Right lobe of liver (tissue), 6 donors: Measurements from ENCODE around the gene KRT4. TPM values are rescaled to one million over a fixed set of nuclear protein-coding genes. Genes with fewer than 3 reads are reported as not detected.

ENCODE experiments used
- ATAC-seq, 4 donors: fragments of 200-7000 bp; cut with Tn5 transposase; one replicate each; pipeline ENCODE4 v1.9.1; 2020; ENCODE audit warnings: mild to moderate bottlenecking in 4 of 4, moderate library complexity in 4 of 4
- DNase-seq, 3 donors: peaks; one replicate each; pipeline ENCODE4 v3.0.0-alpha.2; 2020
- H3K27ac ChIP-seq, 3 donors: fragments of 200-600 bp; one replicate each; pipeline ENCODE4 v1.8.0; 2022
- H3K27me3 ChIP-seq, 2 donors: fragments of 200-600 bp; one replicate each; pipeline ENCODE4 v1.8.0; 2022
- H3K36me3 ChIP-seq, 4 donors: fragments of 200-600 bp; sonication (generic) in 1 of 4; one replicate each; pipeline versions ENCODE4 v1.5.1 to v1.8.0; 2017 to 2022; ENCODE audit warnings: control low read depth in 1 of 4
- H3K4me1 ChIP-seq, 4 donors: fragments of 200-600 bp; sonication (generic) in 1 of 4; one replicate each; pipeline versions ENCODE4 v1.5.1 to v1.8.0; 2017 to 2022; ENCODE audit warnings: control low read depth in 1 of 4
- H3K4me3 ChIP-seq, 3 donors: fragments of 200-600 bp; one replicate each; pipeline ENCODE4 v1.8.0; 2022
- H3K9me3 ChIP-seq, 4 donors: fragments of 200-600 bp; sonication (generic) in 1 of 4; one replicate each; pipeline versions ENCODE4 v1.5.1 to v1.8.0; 2017 to 2022; ENCODE audit warnings: control low read depth in 1 of 4
- POLR2A ChIP-seq: fragments of 450-650 bp; IDR thresholded peaks from one replicate; pipeline ENCODE4 v1.6.1; 2017; ENCODE audit warnings: antibody characterized with exemption, mild to moderate bottlenecking
- WGBS: methylation state at CpG from one replicate; pipeline ENCODE4 v1.1.6; 2018; ENCODE audit warnings: low coverage, low lambda C conversion rate; ENCODE audit not compliant: insufficient coverage; ENCODE audit errors: missing lambda C conversion rate; 5-methylcytosine and 5-hydroxymethylcytosine counted together
- intact Hi-C, 2 donors: fragments of 100-400 bp; cut with DNase I; formaldehyde crosslinking; loops; one replicate each; pipeline versions ENCODE4 v1.11.2 to v1.14.1; 2022
- total RNA-seq, 6 experiments: library from RNA; depleted of rRNA in 2 of 6; stranded (reverse); fragments of >200 nt in 2 of 6; fragmentation: NEBNext Ultra II Directional in 3 of 6; extraction: Animal tissue kit (Norgen Biotek cat#: 25700) in 3 of 6; gene quantifications; one replicate each; pipeline versions ENCODE4 v1.1.0 to v1.2.4, GENCODE V29; 2016 to 2023
- TF ChIP-seq, protein P1 (sequence below), 4 donors: fragments of 200-600 bp in 3 of 4; fragments of 450-650 bp in 1 of 4; IDR thresholded peaks; one replicate each; pipeline versions ENCODE4 v1.5.1 to v1.8.0; 2016 to 2022; ENCODE audit warnings: antibody characterized with exemption in 4 of 4, mild to moderate bottlenecking in 2 of 4
- donor health status: DM: no; HTN: yes; CAD: no.
- donor health status: DM: no; HTN: no; CAD: no.
- donor health status: DM: no; HTN: no; CAD: no.
- donor health status: DM: no; HTN: yes; CAD: no.
- donor health status: DM: no; HTN: yes; CAD: no.

KRT4 gene
- total RNA-seq, 6 experiments from 2014 or later, result not detected

DNA sequence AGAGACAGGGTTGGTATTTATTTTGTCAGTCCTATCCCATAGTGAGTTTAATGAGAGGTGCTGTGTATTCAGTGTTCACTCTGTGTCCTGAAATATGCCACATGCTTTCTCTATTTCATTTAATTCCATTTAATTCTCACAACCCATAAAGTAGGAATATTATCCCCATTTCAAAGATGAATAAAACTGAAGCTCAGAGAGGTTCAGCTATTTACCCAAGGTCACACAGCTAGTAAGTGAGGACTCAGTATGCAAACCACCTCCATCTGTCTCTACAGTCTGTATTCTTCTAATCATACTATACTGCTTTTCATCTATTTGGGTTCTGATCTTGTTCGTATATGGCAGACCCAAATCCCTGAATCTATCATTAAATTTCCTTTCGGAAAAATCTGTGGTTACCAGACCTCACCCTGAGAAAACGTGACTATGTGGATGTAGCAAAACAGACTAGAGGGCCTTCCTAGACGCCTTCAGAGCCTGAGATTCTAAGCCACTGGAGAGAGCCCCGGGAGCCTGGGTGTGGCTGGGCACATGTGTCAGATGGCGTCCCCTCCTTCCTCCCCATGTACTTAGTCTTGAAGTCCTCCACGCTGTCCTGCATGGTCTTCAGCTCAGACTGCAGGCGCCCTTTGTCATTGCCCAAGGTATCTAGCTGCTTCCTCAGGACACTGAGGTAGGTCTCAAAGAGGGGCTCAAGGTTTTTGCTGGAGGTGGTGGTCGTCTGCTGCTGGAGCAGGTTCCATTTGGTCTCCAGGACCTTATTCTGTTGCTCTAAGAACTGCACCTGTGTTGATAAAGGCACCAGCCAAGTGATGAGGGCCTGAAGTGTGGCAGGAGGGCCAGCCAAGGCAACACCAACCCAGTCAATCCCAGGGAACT is 2.5 kb downstream of the KRT4 start:
- H3K4me1 ChIP-seq, result no peaks in the 10 kb centered on the region

DNA sequence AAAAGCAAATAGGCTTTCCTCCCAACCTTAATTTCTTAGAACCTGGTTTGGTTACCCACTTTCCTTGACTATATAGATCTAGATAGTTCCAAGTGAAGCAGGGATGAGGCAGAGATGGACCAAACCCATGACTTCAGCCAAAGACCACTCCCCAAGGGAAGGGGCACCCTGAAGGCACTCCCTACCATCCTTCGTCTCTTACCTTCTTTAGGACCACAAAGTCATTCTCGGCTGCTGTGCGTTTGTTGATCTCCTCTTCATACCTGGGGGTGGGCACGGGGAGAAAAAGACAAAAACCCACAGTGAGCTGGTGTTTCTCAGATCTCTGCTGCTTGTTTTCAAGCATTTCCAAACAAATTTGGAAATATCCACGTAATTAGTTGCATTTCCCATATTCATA is 3.4 kb downstream of the KRT4 start:
- Histone ChIP-seq H3K27ac (no peak overlapping the region), H3K4me3 (no peak overlapping the region), H3K4me1 (no peaks in the 10 kb centered on the region), H3K36me3 (no peaks in the 10 kb centered on the region), H3K27me3 (no peaks in the 10 kb centered on the region), H3K9me3 (no peaks in the 10 kb centered on the region)
- intact Hi-C loops, result no loop called here
- WGBS, result 27% methylated on average over 4 of the region's 5 CpGs
- DNase-seq, result no peak
- no peak for ATAC-seq
- TF ChIP-seq, protein P1, sequence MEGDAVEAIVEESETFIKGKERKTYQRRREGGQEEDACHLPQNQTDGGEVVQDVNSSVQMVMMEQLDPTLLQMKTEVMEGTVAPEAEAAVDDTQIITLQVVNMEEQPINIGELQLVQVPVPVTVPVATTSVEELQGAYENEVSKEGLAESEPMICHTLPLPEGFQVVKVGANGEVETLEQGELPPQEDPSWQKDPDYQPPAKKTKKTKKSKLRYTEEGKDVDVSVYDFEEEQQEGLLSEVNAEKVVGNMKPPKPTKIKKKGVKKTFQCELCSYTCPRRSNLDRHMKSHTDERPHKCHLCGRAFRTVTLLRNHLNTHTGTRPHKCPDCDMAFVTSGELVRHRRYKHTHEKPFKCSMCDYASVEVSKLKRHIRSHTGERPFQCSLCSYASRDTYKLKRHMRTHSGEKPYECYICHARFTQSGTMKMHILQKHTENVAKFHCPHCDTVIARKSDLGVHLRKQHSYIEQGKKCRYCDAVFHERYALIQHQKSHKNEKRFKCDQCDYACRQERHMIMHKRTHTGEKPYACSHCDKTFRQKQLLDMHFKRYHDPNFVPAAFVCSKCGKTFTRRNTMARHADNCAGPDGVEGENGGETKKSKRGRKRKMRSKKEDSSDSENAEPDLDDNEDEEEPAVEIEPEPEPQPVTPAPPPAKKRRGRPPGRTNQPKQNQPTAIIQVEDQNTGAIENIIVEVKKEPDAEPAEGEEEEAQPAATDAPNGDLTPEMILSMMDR (IDR thresholded peaks at IDR 0.05), result no peak
- no peak for TF ChIP-seq POLR2A

More for the DNA sequence above, 2.5 kb downstream of the KRT4 start:
- ATAC-seq, result no peak
- Histone ChIP-seq H3K27ac (no peak overlapping the region), H3K36me3 (no peaks in the 10 kb centered on the region), H3K9me3 (no peaks in the 10 kb centered on the region), H3K4me3 (no peak overlapping the region), H3K27me3 (no peaks in the 10 kb centered on the region)
- 69% methylated on average over 7 of the region's 9 CpGs for WGBS
- intact Hi-C loops, result no loop called here
- DNase-seq, result peak in 1 of 3 donors; percentile 31
- TF ChIP-seq, protein P1 (IDR thresholded peaks at IDR 0.05), result no peak
- no peak for TF ChIP-seq POLR2A

DNA sequence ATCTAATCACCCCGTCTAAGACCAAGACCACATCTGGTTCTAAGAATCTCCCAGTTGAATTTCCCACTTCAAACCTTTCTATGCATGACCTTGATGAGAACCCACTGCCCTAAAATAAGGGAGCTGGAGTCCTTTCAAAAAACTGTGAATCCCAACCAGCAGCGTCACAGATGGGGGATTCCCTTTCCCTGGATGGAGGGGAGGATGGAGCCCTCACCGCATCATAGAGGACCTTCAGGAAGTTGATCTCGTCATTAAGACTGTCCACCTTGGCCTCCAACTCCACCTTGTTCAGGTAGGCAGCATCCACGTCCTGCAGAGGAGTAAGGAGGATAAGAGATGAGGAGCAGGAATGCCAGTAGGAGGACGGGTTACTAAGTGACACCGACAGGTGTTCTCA is 4.8 kb downstream of the KRT4 start:
- no peak for TF ChIP-seq POLR2A
- TF ChIP-seq, protein P1 (IDR thresholded peaks at IDR 0.05), result no peak
- H3K27ac ChIP-seq, result no peak overlapping the region
- no peaks in the 10 kb centered on the region for H3K9me3 ChIP-seq
- ATAC-seq, result no peak
- H3K4me3 ChIP-seq, result no peak overlapping the region
- intact Hi-C loops, result no loop called here
- 43% methylated on average over 6 of the region's 7 CpGs for WGBS
- H3K4me1 ChIP-seq, result no peaks in the 10 kb centered on the region
- no peaks in the 10 kb centered on the region for H3K27me3 ChIP-seq
- DNase-seq, result no peak
- no peaks in the 10 kb centered on the region for H3K36me3 ChIP-seq

DNA sequence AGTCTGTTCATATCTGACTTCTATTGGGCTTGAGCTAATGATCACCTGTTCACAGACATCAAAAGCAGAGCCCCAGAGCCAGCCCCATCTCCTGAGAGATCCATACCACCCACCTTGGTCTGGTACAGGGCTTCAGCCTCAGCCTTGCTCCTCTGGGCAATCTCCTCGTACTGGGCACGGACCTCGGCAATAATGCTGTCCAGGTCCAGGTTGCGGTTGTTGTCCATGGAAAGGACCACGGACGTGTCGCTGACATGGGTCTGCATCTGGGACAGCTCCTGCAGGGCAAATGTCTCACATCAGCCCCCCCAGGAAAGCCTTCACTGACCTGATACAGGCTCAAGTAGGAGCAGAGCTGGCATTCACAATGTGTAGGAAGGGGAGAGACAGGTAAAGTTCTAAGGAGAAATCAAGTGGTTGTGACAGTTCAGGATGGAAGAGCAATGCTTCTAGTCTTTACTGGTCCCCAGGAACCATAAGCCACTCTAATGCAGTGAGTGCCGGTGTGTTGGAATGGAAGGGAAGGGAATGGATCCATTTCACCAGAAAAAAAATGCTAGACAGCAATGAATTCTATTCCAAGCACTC is 5.2 kb downstream of the KRT4 start:
- TF ChIP-seq POLR2A, result no peak
- TF ChIP-seq, protein P1 (IDR thresholded peaks at IDR 0.05), result no peak
- no peak for ATAC-seq
- H3K4me1 ChIP-seq, result no peaks in the 10 kb centered on the region
- no peaks in the 10 kb centered on the region for H3K9me3 ChIP-seq
- no peaks in the 10 kb centered on the region for H3K36me3 ChIP-seq
- no peaks in the 10 kb centered on the region for H3K27me3 ChIP-seq
- intact Hi-C loops, result no loop called here
- no peak overlapping the region for H3K27ac ChIP-seq
- DNase-seq, result peak in 1 of 3 donors; percentile 18
- H3K4me3 ChIP-seq, result no peak overlapping the region
- WGBS, result 67% methylated on average over 5 of the region's 8 CpGs
